SK-N-MC (cell line): Measurements from ENCODE around the gene ARPC5L.
"Not testable (repeated sequence)": the region's sequence is repeated elsewhere in the genome, so short reads cannot be mapped to it uniquely, and the experiment has no call there.

Experiments
- DNase-seq: peaks from one replicate; pipeline ENCODE4 v3.0.0-alpha.2; 2011; ENCODE audit warnings: low read depth, low spot score
- H3K27ac ChIP-seq: fragments of 200-600 bp; sonication (generic); 2 replicates; pipeline ENCODE4 v1.5.1; 2016; ENCODE audit warnings: mixed run types
- H3K36me3 ChIP-seq: fragments of 200-600 bp; sonication (generic); 2 replicates; pipeline ENCODE4 v1.6.1; 2017; ENCODE audit warnings: antibody characterized with exemption, low read length, mixed read lengths; ENCODE audit not compliant: insufficient read depth
- H3K4me3 ChIP-seq: fragments of 200-600 bp; sonication (generic); 2 replicates; pipeline ENCODE4 v1.5.1; 2016
- H3K9ac ChIP-seq: fragments of 200-600 bp; sonication (generic); 2 replicates; pipeline ENCODE4 v1.8.0; 2017; ENCODE audit warnings: mixed run types, mixed read lengths; ENCODE audit not compliant: insufficient read length
- H3K9me3 ChIP-seq: fragments of 200-600 bp; sonication (generic); 2 replicates; pipeline ENCODE4 v1.6.1; 2017; ENCODE audit warnings: low read depth, mild to moderate bottlenecking, antibody characterized with exemption, low read length, moderate library complexity, mixed read lengths
- EZH2 ChIP-seq: fragments of 200-600 bp; sonication (generic); IDR thresholded peaks from one replicate; pipeline ENCODE4 v1.6.1; 2017; ENCODE audit warnings: antibody characterized with exemption
- FOXP2 ChIP-seq: optimal IDR thresholded peaks from 2 replicates; pipeline ENCODE3; 2011; ENCODE audit warnings: mild to moderate bottlenecking, moderate library complexity; ENCODE audit not compliant: insufficient read depth; ENCODE audit errors: extremely low read length, control extremely low read depth
- POLR2AphosphoS5 ChIP-seq: IDR thresholded peaks from 2 replicates; pipeline ENCODE4 v1.6.1; 2012; ENCODE audit warnings: mild to moderate bottlenecking, low read depth, low read length, borderline replicate concordance

ARPC5L gene

GRCh38 chr9:124839612-124840299 lies 22.2 kb upstream of the ARPC5L start:
- Histone ChIP-seq H3K36me3 (no peaks in the 10 kb centered on the region), H3K27ac (no peak overlapping the region), H3K9ac (no peak overlapping the region), H3K4me3 (no peak overlapping the region), H3K9me3 (no peaks in the 10 kb centered on the region)
- TF ChIP-seq FOXP2, result no peak
- no peak for DNase-seq

- H3K4me3 ChIP-seq, result no peak overlapping the region
- H3K36me3 ChIP-seq, result no peaks in the 10 kb centered on the region
- H3K9me3 ChIP-seq, result no peaks in the 10 kb centered on the region
- TF ChIP-seq EZH2, result no peak
- no peak for TF ChIP-seq POLR2AphosphoS5
- TF ChIP-seq FOXP2, result no peak
- H3K27ac ChIP-seq, result no peak overlapping the region
- no peak for DNase-seq
- H3K9ac ChIP-seq, result no peak overlapping the region
Measured at GRCh38 chr9:124840300-124840833, 21.6 kb upstream of the ARPC5L start.

- DNase-seq, result no peak
- TF ChIP-seq POLR2AphosphoS5 (no peak), FOXP2 (no peak), EZH2 (no peak)
- no peaks in the 10 kb centered on the region for H3K36me3 ChIP-seq
Measured at GRCh38 chr9:124841075-124841821, 20.7 kb upstream of the ARPC5L start.

GRCh38 chr9:124843456-124844034 lies 18.4 kb upstream of the ARPC5L start:
- H3K9ac ChIP-seq, result no peak overlapping the region
- no peak for DNase-seq
- TF ChIP-seq EZH2, result no peak
- no peak for TF ChIP-seq POLR2AphosphoS5
- no peak for TF ChIP-seq FOXP2
- H3K4me3 ChIP-seq, result no peak overlapping the region
- H3K9me3 ChIP-seq, result no peaks in the 10 kb centered on the region
- no peaks in the 10 kb centered on the region for H3K36me3 ChIP-seq
- no peak overlapping the region for H3K27ac ChIP-seq

More at GRCh38 chr9:124841075-124841821, 20.7 kb upstream of the ARPC5L start:
- H3K9me3 ChIP-seq, result no peaks in the 10 kb centered on the region
- no peak overlapping the region for H3K9ac ChIP-seq
- no peak overlapping the region for H3K4me3 ChIP-seq
- no peak overlapping the region for H3K27ac ChIP-seq

GRCh38 chr9:124844291-124844690 lies 17.6 kb upstream of the ARPC5L start:
- Histone ChIP-seq H3K9ac (no peak overlapping the region), H3K27ac (no peak overlapping the region), H3K9me3 (no peaks in the 10 kb centered on the region), H3K36me3 (no peaks in the 10 kb centered on the region), H3K4me3 (no peak overlapping the region)
- TF ChIP-seq POLR2AphosphoS5 (no peak), EZH2 (no peak), FOXP2 (no peak)
- DNase-seq, result no peak

- H3K4me3 ChIP-seq, result not testable (repeated sequence)
Measured at GRCh38 chr9:124846467-124846866, 15.5 kb upstream of the ARPC5L start.

GRCh38 chr9:124846969-124847368 lies 15.0 kb upstream of the ARPC5L start:
- Histone ChIP-seq H3K27ac (no peak overlapping the region), H3K9ac (no peak overlapping the region), H3K4me3 (no peak overlapping the region), H3K36me3 (no peaks in the 10 kb centered on the region), H3K9me3 (no peaks in the 10 kb centered on the region)
- DNase-seq, result no peak
- TF ChIP-seq FOXP2 (no peak), EZH2 (no peak), POLR2AphosphoS5 (no peak)

More at GRCh38 chr9:124846467-124846866, 15.5 kb upstream of the ARPC5L start:
- not testable (repeated sequence) for H3K9me3 ChIP-seq, H3K27ac ChIP-seq, DNase-seq, H3K36me3 ChIP-seq, H3K9ac ChIP-seq

GRCh38 chr9:124849801-124850200 lies 12.1 kb upstream of the ARPC5L start:
- TF ChIP-seq EZH2 (no peak), FOXP2 (no peak)
- no peak for DNase-seq
- Histone ChIP-seq H3K9ac (no peak overlapping the region), H3K4me3 (no peak overlapping the region), H3K27ac (no peak overlapping the region), H3K36me3 (no peaks in the 10 kb centered on the region), H3K9me3 (no peaks in the 10 kb centered on the region)
